ENCODE results near the gene TMEM178A.

TMEM178A gene

DNA sequence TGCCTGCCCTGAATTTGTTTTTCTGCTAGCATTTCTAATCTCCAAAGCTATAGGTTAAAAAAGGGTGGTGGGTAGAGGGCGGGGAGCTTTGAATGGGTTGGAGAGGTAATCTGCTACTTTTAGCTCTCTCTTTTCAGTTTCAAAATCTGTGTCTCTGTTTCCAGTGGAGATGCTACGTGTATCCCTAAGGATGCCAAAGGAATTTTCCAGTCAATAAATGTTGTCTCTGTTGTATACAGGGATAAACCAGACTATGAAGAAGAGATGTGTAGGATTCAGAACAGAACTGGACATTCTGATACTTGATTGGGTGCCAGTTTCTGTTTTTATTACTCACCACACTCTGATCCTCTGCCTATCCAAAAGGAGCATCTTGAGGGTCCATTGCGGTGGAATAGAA is 50.1 kb downstream of the TMEM178A start:
- DNase-seq (ENCODE audit: low read depth): no peak

- no peak for DNase-seq (ENCODE audit: low read depth)
Measured at GRCh38 chr2:39717067-39717466, 51.4 kb downstream of the TMEM178A start.

- no peak for DNase-seq (ENCODE audit: low read depth)
Measured at GRCh38 chr2:39718483-39718882, 52.8 kb downstream of the TMEM178A start.

GRCh38 chr2:39719317-39719716 is 53.6 kb downstream of the TMEM178A start:
- DNase-seq (ENCODE audit: low read depth): no peak

- DNase-seq (ENCODE audit: low read depth): no peak
Measured at GRCh38 chr2:39720970-39721369, 55.3 kb downstream of the TMEM178A start.

GRCh38 chr2:39723497-39723896 is 57.8 kb downstream of the TMEM178A start:
- DNase-seq (ENCODE audit: low read depth): no peak

DNA sequence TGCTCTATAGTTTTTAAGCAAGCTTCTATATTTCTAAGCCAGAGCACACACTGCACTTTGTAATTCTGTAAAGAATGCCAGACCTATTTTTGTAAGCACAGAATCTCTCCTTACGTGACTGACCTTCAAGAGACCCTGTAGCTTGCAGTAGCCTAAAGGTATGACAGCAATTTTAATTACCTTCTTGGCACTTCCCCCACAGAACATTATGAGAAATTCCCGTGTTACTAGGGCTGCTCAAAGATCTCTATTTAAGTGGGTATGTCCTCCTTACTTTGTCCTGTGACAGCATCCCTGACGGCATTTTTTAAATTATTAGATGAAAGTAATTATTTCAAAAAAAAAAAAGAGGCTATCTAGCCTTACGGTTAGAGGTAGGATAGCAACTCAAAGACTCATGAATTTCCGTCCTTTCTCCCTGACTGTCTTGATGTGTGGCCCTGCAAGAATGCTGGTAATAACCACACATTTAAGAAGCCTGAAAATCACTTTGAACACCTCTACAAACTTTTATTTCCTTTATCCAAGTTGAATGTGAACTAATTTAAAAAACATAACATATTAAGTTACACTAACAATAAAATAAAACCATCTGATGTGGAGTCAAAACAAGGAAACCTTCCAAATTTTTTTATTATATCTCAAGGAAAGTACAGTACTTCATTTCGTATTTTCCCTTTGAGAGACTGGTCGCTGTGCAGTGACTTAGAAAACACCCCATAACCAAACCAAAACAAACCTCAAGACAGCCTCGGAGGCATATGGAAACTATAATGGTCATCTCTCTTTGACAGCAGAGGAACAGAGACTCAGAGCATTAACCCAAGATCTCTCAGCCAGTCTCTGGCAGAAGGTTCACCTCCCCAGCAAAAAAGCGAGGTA is 58.5 kb downstream of the TMEM178A start:
- no peak for DNase-seq (ENCODE audit: low read depth)

GRCh38 chr2:39724828-39725144 is 59.1 kb downstream of the TMEM178A start:
- DNase-seq (ENCODE audit: low read depth): no peak

DNA sequence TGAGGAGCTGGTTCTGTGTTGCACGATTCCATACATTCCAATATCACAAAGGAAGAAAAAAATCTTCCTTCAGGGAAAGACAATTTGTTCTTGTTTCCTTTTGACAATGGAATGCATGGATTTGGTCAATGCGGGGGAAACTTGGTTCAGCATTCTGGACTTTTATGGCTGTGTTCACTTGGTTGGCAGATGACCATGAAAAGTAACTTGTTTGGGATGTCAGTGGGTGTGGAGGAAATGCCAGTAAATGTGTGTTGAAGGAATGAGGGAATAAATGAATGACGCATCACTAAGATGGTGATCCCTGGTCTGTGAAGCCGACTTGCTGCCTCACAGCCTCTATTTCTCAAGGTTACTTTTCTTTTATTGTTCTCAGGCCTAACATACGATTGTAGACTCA is 59.7 kb downstream of the TMEM178A start:
- no peak for DNase-seq (ENCODE audit: low read depth)

DNA sequence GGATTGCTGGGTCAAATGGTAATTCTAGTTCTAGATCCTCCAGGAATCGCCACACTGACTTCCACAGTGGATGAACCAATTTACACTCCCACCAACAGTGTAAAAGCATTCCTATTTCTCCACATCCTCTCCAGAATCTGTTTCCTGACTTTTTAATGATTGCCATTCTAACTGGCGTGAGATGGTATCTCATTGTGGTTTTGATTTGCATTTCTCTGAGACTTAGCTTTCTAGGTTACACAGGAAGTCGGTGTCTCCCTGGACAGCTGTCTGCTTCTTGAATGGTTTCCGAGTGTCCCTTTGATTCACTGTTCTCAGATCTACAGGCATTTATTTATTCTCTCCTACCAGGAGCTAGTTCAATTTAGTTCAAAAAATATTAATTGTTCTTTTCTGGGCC is 62.4 kb downstream of the TMEM178A start:
- peak; percentile 47 for DNase-seq (ENCODE audit: low read depth)

GRCh38 chr2:39728941-39729351 is 63.2 kb downstream of the TMEM178A start:
- DNase-seq (ENCODE audit: low read depth): no peak

DNA sequence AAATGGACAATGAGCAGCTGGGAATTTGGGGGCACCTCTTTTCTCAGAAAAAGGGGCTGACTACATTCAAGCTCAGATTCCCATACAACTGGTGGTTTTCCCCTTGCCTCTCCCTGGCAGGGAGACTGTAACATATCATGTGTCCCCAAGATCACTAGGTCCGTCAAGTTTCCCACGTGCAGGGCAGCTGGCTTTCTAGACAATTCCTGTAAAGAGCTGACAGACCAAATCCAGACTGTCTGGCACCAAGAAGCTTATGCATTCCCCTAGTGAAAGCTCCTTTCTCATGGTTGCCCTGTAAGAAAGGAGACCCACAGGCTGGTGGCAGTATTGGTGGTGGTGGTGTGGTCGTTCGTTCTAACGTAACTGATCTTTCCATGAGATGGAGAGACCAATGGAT is 64.6 kb downstream of the TMEM178A start:
- no peak for DNase-seq (ENCODE audit: low read depth)

DNA sequence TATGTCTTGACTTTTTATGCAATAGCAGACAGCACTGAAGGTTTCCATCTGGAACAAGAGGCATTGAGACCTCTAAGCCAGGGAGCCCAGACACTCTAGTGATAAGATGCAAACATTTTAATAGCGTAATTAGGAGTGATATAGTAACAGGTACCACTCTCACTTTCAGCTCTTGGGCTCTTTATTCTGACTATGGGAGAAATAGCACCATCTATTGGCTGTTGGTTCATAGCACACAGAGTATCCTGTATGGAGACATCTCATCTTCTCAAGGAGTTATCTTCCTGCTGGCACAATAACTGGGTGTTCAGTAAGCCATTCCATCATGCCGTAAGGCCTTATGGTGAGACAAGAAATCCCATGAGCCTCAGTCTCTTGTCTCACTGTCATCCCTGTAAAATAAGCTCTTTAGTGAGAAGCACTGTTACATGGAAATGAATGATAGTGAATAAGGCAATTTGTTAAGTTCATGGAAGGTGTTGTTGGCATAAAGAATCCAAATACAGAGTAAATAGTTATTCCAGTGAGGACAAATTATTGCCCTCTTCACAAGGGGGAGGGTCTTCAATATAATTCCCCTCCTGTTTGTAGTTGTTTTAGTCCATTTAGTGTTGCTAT is 65.1 kb downstream of the TMEM178A start:
- no peak for DNase-seq (ENCODE audit: low read depth)

DNA sequence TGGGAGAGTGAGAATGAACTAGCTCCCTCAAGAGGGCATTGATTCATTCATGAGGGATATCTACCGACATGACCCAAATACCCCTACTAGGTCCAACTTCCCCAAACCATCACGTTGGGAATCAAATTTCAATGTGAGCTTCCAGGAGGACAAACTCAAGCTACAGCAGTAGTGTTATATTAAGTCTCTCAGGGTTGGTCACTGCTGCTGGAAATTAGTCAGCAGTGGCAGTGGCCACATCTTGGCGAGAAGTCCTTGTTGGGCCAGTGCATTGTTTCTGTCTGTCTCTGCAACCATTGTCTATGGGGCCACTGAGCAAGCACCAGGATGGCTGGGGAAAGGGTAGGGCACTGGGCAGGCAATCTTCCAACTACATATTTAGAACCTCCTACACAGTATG is 65.8 kb downstream of the TMEM178A start:
- no peak for DNase-seq (ENCODE audit: low read depth)

GRCh38 chr2:39732482-39732881 is 66.8 kb downstream of the TMEM178A start:
- no peak for DNase-seq (ENCODE audit: low read depth)

DNA sequence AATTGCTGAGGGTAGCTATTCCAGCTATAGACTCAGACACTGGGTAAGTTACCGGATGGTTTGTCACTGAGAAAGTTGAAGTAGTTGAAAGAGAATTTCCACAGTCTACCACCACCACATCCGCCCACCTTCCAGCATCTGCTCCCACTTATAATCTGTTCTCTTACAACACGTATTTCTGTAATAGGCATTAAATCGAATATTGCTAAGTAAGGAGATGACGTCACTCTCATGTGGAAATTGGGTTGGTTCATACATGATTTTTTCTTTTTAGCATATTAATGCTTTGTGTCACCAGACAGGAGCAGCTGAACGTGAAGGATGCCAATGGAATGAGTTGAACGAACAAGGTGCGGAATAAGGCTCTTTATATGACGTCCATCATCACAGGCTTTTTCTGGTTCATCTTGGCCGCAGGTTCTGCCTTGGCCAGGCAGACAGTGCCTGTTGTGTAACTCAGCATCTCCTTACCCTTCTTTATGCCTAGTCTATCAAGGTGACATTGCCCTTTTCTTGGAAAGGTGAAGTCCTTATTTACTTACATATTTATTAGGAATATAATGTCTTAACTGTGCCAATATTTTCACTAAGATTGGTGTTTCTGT is 67.5 kb downstream of the TMEM178A start:
- DNase-seq (ENCODE audit: low read depth): no peak

GRCh38 chr2:39734445-39734844 is 68.7 kb downstream of the TMEM178A start:
- DNase-seq (ENCODE audit: low read depth): no peak

GRCh38 chr2:39735648-39736047 is 69.9 kb downstream of the TMEM178A start:
- DNase-seq (ENCODE audit: low read depth): no peak

DNA sequence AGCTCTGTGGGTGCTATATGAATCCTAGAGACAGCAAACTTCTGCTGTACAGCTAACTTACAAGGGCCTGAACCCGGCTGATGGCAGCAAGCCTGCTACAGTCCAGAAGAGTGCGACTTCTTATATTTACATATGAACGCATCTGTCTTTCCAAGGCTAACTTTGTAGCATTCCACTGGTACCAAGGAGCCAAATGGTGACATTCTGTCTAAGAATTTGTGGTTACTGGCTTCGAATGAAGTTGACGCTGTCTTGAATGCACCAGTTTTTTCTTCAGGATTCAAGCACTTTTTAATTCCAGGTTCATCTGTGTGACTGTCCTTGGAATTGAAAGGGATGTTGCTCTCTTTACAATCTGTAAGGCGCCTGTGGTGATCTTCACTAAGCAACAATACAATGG is 70.9 kb downstream of the TMEM178A start:
- DNase-seq (ENCODE audit: low read depth): peak; percentile 78

DNA sequence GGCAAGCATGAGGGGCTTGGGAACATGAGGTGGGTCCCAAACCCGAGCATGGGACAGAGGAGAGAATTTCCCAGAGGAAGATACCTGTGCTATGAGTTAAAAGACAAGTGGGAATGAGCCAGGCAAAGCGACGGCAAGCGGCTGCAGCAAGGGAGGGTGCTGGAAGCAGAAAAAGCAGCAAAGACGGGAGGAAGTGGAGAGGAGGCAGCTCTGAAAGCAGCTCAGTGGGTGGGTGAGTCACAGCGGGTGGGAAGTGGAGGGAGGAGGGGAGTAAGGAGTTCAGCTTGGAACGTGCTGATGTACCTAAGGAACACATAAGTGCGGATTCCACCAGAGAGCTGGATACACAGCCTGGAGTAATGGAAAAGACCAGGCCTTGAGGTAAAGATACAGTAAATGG is 71.9 kb downstream of the TMEM178A start:
- peak; percentile 31 for DNase-seq (ENCODE audit: low read depth)

DNA sequence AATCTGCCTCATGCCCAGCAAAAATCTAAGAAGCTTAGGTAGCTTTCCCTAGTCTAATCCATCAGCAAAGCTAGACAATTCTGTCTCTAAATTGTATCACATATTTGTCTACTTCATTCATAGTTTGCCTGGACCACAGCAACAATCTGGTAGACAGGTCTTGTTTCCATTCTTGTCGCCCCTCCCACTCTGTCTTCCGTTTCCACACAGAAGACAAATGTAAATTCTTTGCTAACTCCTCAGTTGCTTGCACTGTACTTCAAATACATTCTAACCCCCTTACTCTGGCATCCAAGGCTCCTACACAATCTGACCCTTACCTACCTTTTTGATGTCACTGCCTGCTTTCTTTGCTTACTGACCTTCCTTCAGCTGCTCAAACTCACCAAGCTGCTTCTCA is 73.2 kb downstream of the TMEM178A start:
- DNase-seq (ENCODE audit: low read depth): no peak

DNA sequence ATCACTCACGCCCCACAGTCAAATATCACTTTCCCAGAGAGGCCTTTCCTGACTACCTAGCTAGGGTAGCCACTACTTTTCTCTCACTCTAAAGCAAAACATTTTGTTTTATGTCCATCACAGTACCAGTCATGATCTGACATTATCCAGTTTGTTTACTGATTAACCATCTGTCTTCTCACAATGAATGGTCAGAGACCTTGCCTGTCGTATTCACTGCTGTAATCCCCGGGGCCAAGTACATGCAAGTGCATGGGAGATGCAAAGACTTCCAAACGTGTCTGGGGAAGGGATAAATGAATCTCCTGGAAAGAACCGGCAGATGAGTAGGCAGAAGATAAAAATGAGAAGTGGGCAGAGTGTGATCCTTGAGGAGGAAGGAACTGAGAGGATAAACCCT is 73.7 kb downstream of the TMEM178A start:
- no peak for DNase-seq (ENCODE audit: low read depth)

DNA sequence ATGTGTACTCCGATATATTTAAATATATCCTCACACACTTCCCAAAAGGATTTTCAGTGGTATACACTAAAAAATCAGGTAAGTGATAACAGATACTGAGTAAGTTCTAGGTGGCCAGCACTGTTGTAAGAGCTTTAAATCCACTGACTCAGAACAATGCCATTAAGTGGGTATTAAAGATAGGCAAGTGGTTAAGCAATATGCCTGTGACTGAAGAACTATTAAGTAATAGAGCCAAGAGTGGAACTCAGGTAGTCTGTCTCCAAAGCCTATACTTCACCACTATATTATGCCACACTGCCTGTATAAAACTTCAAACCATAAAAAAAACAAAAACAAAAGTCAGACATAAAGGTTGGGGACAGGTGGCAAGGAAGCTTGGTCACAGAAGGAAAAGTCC is 76.2 kb downstream of the TMEM178A start:
- DNase-seq (ENCODE audit: low read depth): no peak
